ENCODE measurements around the gene CAMTA1. TPM values are rescaled to one million over a fixed set of nuclear protein-coding genes. Genes with fewer than 3 reads are reported as not detected.

CAMTA1 gene
- total and polyA plus RNA-seq, 9 of the 15 experiments (the other 6 are each of a cell fraction or from before 2014, with no cell fraction given) = 43.9 to 161 (median 65.9) TPM

- TF ChIP-seq ZBTB11 (CRISPR knock-in tag; IDR thresholded peaks at IDR 0.05) (no peak), ZNF253 (CRISPR knock-in tag; conservative IDR thresholded peaks at IDR 0.05) (no peak), ESRRA (IDR thresholded peaks at IDR 0.05; ENCODE audit: borderline replicate concordance, low read depth) (no peak), RUNX1 (IDR thresholded peaks at IDR 0.05; ENCODE audit: low read depth) (no peak), CBX3 (IDR thresholded peaks at IDR 0.05; ENCODE audit: borderline replicate concordance in 1 of 2, low read length in 2 of 2) (no peak), USF2 (CRISPR knock-in tag; IDR thresholded peaks at IDR 0.05) (no peak), DDX20 (tag; IDR thresholded peaks at IDR 0.05; ENCODE audit: low read depth) (no peak), BRD4 (IDR thresholded peaks at IDR 0.05) (peak; percentile 78; the same call in 1 of the 2 replicates), TSC22D4 (tag; IDR thresholded peaks at IDR 0.05) (no peak), E2F1 (CRISPR knock-in tag; IDR thresholded peaks at IDR 0.05) (no peak), EP400 (IDR thresholded peaks at IDR 0.05) (peak; percentile 84), ZSCAN29 (IDR thresholded peaks at IDR 0.05) (no peak; the same call in 1 of the 2 replicates), SRSF9 (IDR thresholded peaks at IDR 0.05; ENCODE audit: borderline replicate concordance, low read depth, low read length) (no peak), MCM3 (IDR thresholded peaks at IDR 0.05) (no peak), MYC (IDR thresholded peaks at IDR 0.05; ENCODE audit: low read depth, low read length) (no peak), MYC (CRISPR knock-in tag; IDR thresholded peaks at IDR 0.05; ENCODE audit: borderline replicate concordance, low read depth) (peak; percentile 57; the same call in 1 of the 2 replicates), OTX1 (CRISPR knock-in tag; IDR thresholded peaks at IDR 0.05) (no peak), SMARCE1 (IDR thresholded peaks at IDR 0.05) (peak; percentile 67; the same call in 1 of the 2 replicates), MYNN (IDR thresholded peaks at IDR 0.05) (0 out of 2 replicates have a peak, but pooled peaks have one; percentile 2), MYNN (CRISPR knock-in tag; IDR thresholded peaks at IDR 0.05) (no peak), ZNF184 (CRISPR knock-in tag; IDR thresholded peaks at IDR 0.05) (no peak), FOXM1 (IDR thresholded peaks at IDR 0.05; ENCODE audit: low read depth) (no peak), FOXM1 (CRISPR knock-in tag; IDR thresholded peaks at IDR 0.05; ENCODE audit: low read depth) (no peak), ZBTB26 (CRISPR knock-in tag; IDR thresholded peaks at IDR 0.05) (no peak)
These were observed 1.2 kb upstream of the CAMTA1 start (continued) for GRCh38 chr1:6783936-6784559.
